ENCODE results near the gene ESR2.
A peak's percentile ranks its signal among the peaks of the same experiment; 100 is the strongest.
"Not testable (repeated sequence)": the region's sequence is repeated elsewhere in the genome, so short reads cannot be mapped to it uniquely, and the experiment has no call there.

ESR2 gene

GRCh38 chr14:64324895-64325294 is 30.7 kb upstream of the ESR2 start:
- DNase-seq (ENCODE audit: low spot score), result no peak
- in situ Hi-C loops (cut with MboI; ENCODE audit: low pct_unique_long_range_greater_than_20kb, low sequenced_read_pairs, unreplicated experiment), result loop anchor here (25.0 kb wide), 1 partner anchor 938 kb away; no protein-coding TSS in a partner anchor
- TF ChIP-seq CTCF (IDR thresholded peaks at IDR 0.05; ENCODE audit: extremely low read depth, insufficient read depth, missing control alignments), result no peak

GRCh38 chr14:64324461-64324860 is 30.3 kb upstream of the ESR2 start:
- DNase-seq (ENCODE audit: low spot score), result no peak
- TF ChIP-seq CTCF (IDR thresholded peaks at IDR 0.05; ENCODE audit: extremely low read depth, insufficient read depth, missing control alignments), result no peak
- in situ Hi-C loops (cut with MboI; ENCODE audit: low pct_unique_long_range_greater_than_20kb, low sequenced_read_pairs, unreplicated experiment), result loop anchor here (25.0 kb wide), 1 partner anchor 937 kb away; no protein-coding TSS in a partner anchor

GRCh38 chr14:64320362-64320761 is 26.2 kb upstream of the ESR2 start:
- in situ Hi-C loops (cut with MboI; ENCODE audit: low pct_unique_long_range_greater_than_20kb, low sequenced_read_pairs, unreplicated experiment), result loop anchor here (25.0 kb wide), 1 partner anchor 933 kb away; no protein-coding TSS in a partner anchor

GRCh38 chr14:64318695-64319094 is 24.5 kb upstream of the ESR2 start:
- in situ Hi-C loops (cut with MboI; ENCODE audit: low pct_unique_long_range_greater_than_20kb, low sequenced_read_pairs, unreplicated experiment), result loop anchor here (25.0 kb wide), 1 partner anchor 931 kb away; no protein-coding TSS in a partner anchor
- DNase-seq (ENCODE audit: low spot score), result not testable (repeated sequence)

More at GRCh38 chr14:64320362-64320761, 26.2 kb upstream of the ESR2 start:
- DNase-seq (ENCODE audit: low spot score), result not testable (repeated sequence)

GRCh38 chr14:64303471-64303917 is 9.3 kb upstream of the ESR2 start:
- DNase-seq (ENCODE audit: low spot score), result peak; percentile 75
- peak; percentile 67 for TF ChIP-seq CTCF (IDR thresholded peaks at IDR 0.05; ENCODE audit: extremely low read depth, insufficient read depth, missing control alignments)
- in situ Hi-C loops (cut with MboI; ENCODE audit: low pct_unique_long_range_greater_than_20kb, low sequenced_read_pairs, unreplicated experiment), result loop anchor here (10.0 to 25.0 kb wide), 2 partner anchors 509 to 916 kb away; no protein-coding TSS in a partner anchor

- in situ Hi-C loops (cut with MboI; ENCODE audit: low pct_unique_long_range_greater_than_20kb, low sequenced_read_pairs, unreplicated experiment), result no loop called here
- no peak for DNase-seq (ENCODE audit: low spot score)
Observed at GRCh38 chr14:64298773-64299172, 4.6 kb upstream of the ESR2 start.

GRCh38 chr14:64296561-64296960 is 2.4 kb upstream of the ESR2 start:
- TF ChIP-seq CTCF (IDR thresholded peaks at IDR 0.05; ENCODE audit: extremely low read depth, insufficient read depth, missing control alignments), result no peak
- in situ Hi-C loops (cut with MboI; ENCODE audit: low pct_unique_long_range_greater_than_20kb, low sequenced_read_pairs, unreplicated experiment), result no loop called here
- no peak for DNase-seq (ENCODE audit: low spot score)

More at GRCh38 chr14:64298773-64299172, 4.6 kb upstream of the ESR2 start:
- TF ChIP-seq CTCF (IDR thresholded peaks at IDR 0.05; ENCODE audit: extremely low read depth, insufficient read depth, missing control alignments), result no peak
